D721Med (cell line): ENCODE measurements around the gene STN1.

ENCODE experiments used
- DNase-seq: peaks from one replicate; pipeline ENCODE4 v3.0.0; 2011; ENCODE audit warnings: low spot score; ENCODE audit not compliant: insufficient read length
- FAIRE-seq: peaks from 2 replicates; lab custom pipeline; 2011; peaks lifted over from hg19 to GRCh38; lab: Jason Lieb, UNC
- TF ChIP-seq, protein P1 (sequence below): IDR thresholded peaks from 2 replicates; pipeline ENCODE4 v1.5.1; 2012; ENCODE audit warnings: mild to moderate bottlenecking, control low read depth; ENCODE audit not compliant: insufficient read depth; ENCODE audit errors: missing control alignments

The STN1 gene

DNA sequence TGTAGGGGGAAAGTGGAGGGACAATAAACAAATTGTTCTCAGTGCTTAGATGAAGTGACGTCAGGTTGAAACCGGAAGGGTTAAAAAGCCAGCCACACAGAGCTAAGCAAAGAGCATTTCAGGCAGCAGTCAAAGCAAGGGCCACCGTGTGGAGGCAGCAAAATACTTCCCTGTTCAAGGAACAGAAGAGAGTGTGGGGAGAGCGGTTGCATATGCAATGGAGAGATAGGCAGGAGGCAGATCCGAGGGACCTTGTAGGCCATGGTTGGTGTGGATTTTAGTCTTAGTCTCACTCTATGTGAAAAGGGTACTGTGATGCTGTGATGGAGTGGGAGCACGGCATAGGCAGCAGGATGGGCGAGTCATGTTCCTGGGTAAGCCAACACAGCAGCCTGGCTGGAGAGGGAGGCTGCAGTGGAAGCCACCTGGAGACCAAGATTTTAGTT, 3.8 kb upstream of the STN1 start:
- no peak for DNase-seq
- FAIRE-seq = no peak
- TF ChIP-seq, protein P1, sequence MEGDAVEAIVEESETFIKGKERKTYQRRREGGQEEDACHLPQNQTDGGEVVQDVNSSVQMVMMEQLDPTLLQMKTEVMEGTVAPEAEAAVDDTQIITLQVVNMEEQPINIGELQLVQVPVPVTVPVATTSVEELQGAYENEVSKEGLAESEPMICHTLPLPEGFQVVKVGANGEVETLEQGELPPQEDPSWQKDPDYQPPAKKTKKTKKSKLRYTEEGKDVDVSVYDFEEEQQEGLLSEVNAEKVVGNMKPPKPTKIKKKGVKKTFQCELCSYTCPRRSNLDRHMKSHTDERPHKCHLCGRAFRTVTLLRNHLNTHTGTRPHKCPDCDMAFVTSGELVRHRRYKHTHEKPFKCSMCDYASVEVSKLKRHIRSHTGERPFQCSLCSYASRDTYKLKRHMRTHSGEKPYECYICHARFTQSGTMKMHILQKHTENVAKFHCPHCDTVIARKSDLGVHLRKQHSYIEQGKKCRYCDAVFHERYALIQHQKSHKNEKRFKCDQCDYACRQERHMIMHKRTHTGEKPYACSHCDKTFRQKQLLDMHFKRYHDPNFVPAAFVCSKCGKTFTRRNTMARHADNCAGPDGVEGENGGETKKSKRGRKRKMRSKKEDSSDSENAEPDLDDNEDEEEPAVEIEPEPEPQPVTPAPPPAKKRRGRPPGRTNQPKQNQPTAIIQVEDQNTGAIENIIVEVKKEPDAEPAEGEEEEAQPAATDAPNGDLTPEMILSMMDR = peak; percentile 14

GRCh38 chr10:103921248-103921647, 3.3 kb upstream of the STN1 start:
- DNase-seq = no peak
- FAIRE-seq = no peak
- TF ChIP-seq, protein P1 = no peak

- no peak for FAIRE-seq
- DNase-seq = no peak
- TF ChIP-seq, protein P1 = no peak
These were observed 1.7 kb upstream of the STN1 start for GRCh38 chr10:103919648-103920025.

DNA sequence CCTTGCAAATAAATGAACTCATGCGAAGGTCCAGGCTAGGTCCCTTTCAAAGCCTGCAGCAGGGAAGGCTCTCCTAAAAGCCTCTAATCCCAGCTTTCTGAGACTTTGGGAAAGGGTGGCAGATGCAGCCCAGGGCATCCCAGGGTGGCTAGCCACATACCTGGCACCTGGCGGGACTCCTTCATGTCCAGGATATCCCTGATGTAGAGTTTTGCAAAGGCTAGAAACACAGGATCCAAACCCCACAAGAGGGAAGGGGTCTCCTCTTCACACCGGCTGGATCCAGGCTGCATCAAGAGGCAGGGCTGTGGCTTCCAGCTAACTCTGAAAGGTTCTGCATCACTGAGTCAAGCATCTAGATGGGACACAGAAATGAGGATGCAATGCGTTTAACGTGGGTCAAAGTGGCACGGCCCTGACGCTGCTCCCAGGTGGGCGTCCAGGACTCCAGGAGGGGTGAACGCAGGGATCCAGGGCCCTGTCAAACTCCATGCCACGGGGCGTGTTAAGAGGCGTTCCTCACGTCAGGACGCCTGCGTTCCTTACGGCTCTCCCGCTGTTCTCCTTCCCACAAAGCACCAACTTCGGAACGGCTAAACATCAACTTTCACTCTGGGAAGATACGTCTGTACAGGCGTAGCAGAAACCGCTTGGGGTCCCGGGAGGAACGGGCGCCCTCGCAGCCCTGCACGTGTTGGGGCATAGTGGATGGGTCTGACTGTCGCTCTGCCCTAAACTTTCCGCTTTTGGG, 507 bp downstream of the STN1 start:
- no peak for DNase-seq
- TF ChIP-seq, protein P1 = no peak
- FAIRE-seq = no peak

- FAIRE-seq (no peak), DNase-seq (no peak)
- TF ChIP-seq, protein P1 = no peak
These were observed 1.1 kb downstream of the STN1 start for GRCh38 chr10:103916876-103917275.

- DNase-seq = no peak
- no peak for FAIRE-seq
These were observed 1.7 kb downstream of the STN1 start for GRCh38 chr10:103916254-103916653.

GRCh38 chr10:103915796-103916195, 2.2 kb downstream of the STN1 start:
- FAIRE-seq (no peak), DNase-seq (no peak)
- TF ChIP-seq, protein P1 = no peak

More at GRCh38 chr10:103916254-103916653, 1.7 kb downstream of the STN1 start:
- TF ChIP-seq, protein P1 = no peak
